CD4-positive, alpha-beta T cell treated with Interferon alpha-2 for 1 hour (primary cell): ENCODE measurements around the gene CACNA1C.
A peak's percentile ranks its signal among the peaks of the same experiment; 100 is the strongest.

Experiments
- DNase-seq, 2 donors: peaks; one replicate each; pipeline ENCODE4 v3.0.0-alpha.2; 2020 to 2022

Gene CACNA1C

GRCh38 chr12:2662524-2662923 is 609.7 kb downstream of the CACNA1C start:
- DNase-seq: no peak

GRCh38 chr12:2664721-2665577 is 612.2 kb downstream of the CACNA1C start:
- DNase-seq: no peak

- no peak for DNase-seq
Observed at GRCh38 chr12:2666411-2666810, 613.6 kb downstream of the CACNA1C start.

GRCh38 chr12:2666846-2667245 is 614.1 kb downstream of the CACNA1C start:
- no peak for DNase-seq

- no peak for DNase-seq
Observed at GRCh38 chr12:2667716-2668440, 615.1 kb downstream of the CACNA1C start.

GRCh38 chr12:2668816-2669215 is 616.0 kb downstream of the CACNA1C start:
- DNase-seq: no peak

- DNase-seq: no peak
Observed at GRCh38 chr12:2669560-2669959, 616.8 kb downstream of the CACNA1C start.

GRCh38 chr12:2672863-2673262 is 620.1 kb downstream of the CACNA1C start:
- DNase-seq: no peak

- DNase-seq: no peak
Observed at GRCh38 chr12:2673966-2674810, 621.4 kb downstream of the CACNA1C start.

GRCh38 chr12:2675776-2676175 is 623.0 kb downstream of the CACNA1C start:
- DNase-seq: no peak

GRCh38 chr12:2677142-2677880 is 624.5 kb downstream of the CACNA1C start:
- no peak for DNase-seq

GRCh38 chr12:2678426-2678825 is 625.6 kb downstream of the CACNA1C start:
- DNase-seq: no peak

- no peak for DNase-seq
Observed at GRCh38 chr12:2679068-2679815, 626.5 kb downstream of the CACNA1C start.

- no peak for DNase-seq
Observed at GRCh38 chr12:2679816-2680675, 627.3 kb downstream of the CACNA1C start.

- DNase-seq: no peak
Observed at GRCh38 chr12:2680676-2681039, 627.9 kb downstream of the CACNA1C start.

GRCh38 chr12:2681450-2682205 is 628.8 kb downstream of the CACNA1C start:
- no peak for DNase-seq

- peak; percentile 54 to 74 for DNase-seq
Observed at GRCh38 chr12:2682296-2683251, 629.8 kb downstream of the CACNA1C start.

GRCh38 chr12:2683283-2684025 is 630.7 kb downstream of the CACNA1C start:
- no peak for DNase-seq
